GM19239 (cell line): ENCODE results near the gene PREX1.

Source experiments
- DNase-seq: peaks from one replicate; pipeline ENCODE4 v3.0.0; 2011; ENCODE audit warnings: low spot score; ENCODE audit not compliant: insufficient read length
- FAIRE-seq: peaks from 2 replicates; lab custom pipeline; 2011; peaks lifted over from hg19 to GRCh38; lab: Jason Lieb, UNC

Gene PREX1

GRCh38 chr20:48722737-48723191 is 105.0 kb downstream of the PREX1 start:
- FAIRE-seq, result no peak
- DNase-seq, result no peak

- DNase-seq, result no peak
- peak; percentile 94 for FAIRE-seq
Observed at GRCh38 chr20:48722002-48722731, 105.6 kb downstream of the PREX1 start.

GRCh38 chr20:48721324-48722001 is 106.3 kb downstream of the PREX1 start:
- peak; percentile 48 for FAIRE-seq
- DNase-seq, result no peak

- DNase-seq (no peak), FAIRE-seq (no peak)
Observed at GRCh38 chr20:48720256-48720985, 107.4 kb downstream of the PREX1 start.

GRCh38 chr20:48719598-48720255 is 108.1 kb downstream of the PREX1 start:
- FAIRE-seq (no peak), DNase-seq (no peak)

GRCh38 chr20:48718786-48719578 is 108.8 kb downstream of the PREX1 start:
- FAIRE-seq (peak; percentile 51), DNase-seq (no peak)

GRCh38 chr20:48717680-48718223 is 110.0 kb downstream of the PREX1 start:
- DNase-seq, result no peak
- FAIRE-seq, result no peak

- DNase-seq (peak; percentile 36), FAIRE-seq (peak; percentile 87)
Observed at GRCh38 chr20:48717095-48717672, 110.6 kb downstream of the PREX1 start.

GRCh38 chr20:48716541-48716940 is 111.3 kb downstream of the PREX1 start:
- FAIRE-seq (no peak), DNase-seq (no peak)

- DNase-seq, result no peak
- peak; percentile 54 for FAIRE-seq
Observed at GRCh38 chr20:48716086-48716485, 111.7 kb downstream of the PREX1 start.

- FAIRE-seq, result no peak
- DNase-seq, result no peak
Observed at GRCh38 chr20:48714764-48715163, 113.0 kb downstream of the PREX1 start.

GRCh38 chr20:48711696-48712464 is 115.9 kb downstream of the PREX1 start:
- FAIRE-seq, result peak; percentile 53

GRCh38 chr20:48711044-48711428 is 116.8 kb downstream of the PREX1 start:
- no peak for DNase-seq
- FAIRE-seq, result no peak

More at GRCh38 chr20:48711696-48712464, 115.9 kb downstream of the PREX1 start:
- DNase-seq, result no peak

GRCh38 chr20:48710341-48711043 is 117.3 kb downstream of the PREX1 start:
- FAIRE-seq (no peak), DNase-seq (no peak)

- DNase-seq (no peak), FAIRE-seq (no peak)
Observed at GRCh38 chr20:48709744-48710143, 118.1 kb downstream of the PREX1 start.

- DNase-seq, result no peak
- no peak for FAIRE-seq
Observed at GRCh38 chr20:48709058-48709691, 118.6 kb downstream of the PREX1 start.

GRCh38 chr20:48708630-48709029 is 119.2 kb downstream of the PREX1 start:
- no peak for DNase-seq
- no peak for FAIRE-seq
